Upper lobe of left lung (tissue), 6 donors: ENCODE measurements around the gene EYA4. TPM values are rescaled to one million over a fixed set of nuclear protein-coding genes. Genes with fewer than 3 reads are reported as not detected.
A peak's percentile ranks its signal among the peaks of the same experiment; 100 is the strongest.

Source experiments
- ATAC-seq, 2 donors: fragments of 200-7000 bp; cut with Tn5 transposase; one replicate each; pipeline ENCODE4 v1.9.1; 2022; ENCODE audit warnings: mild to moderate bottlenecking in 2 of 2, moderate library complexity in 2 of 2; ENCODE audit not compliant: low FRiP score in 2 of 2
- DNase-seq, 2 donors: peaks; one replicate each; pipeline ENCODE4 v3.0.0-alpha.2; 2019 to 2020
- H3K27ac ChIP-seq, 4 donors: fragments of 200-600 bp; sonication (generic); one replicate each; pipeline ENCODE4 v1.5.1; 2016 to 2019
- H3K27me3 ChIP-seq, 4 donors: fragments of 200-600 bp; sonication (generic); one replicate each; pipeline ENCODE4 v1.5.1; 2017 to 2019
- H3K36me3 ChIP-seq, 4 donors: fragments of 200-600 bp; sonication (generic); one replicate each; pipeline ENCODE4 v1.5.1; 2016 to 2019
- H3K4me1 ChIP-seq, 4 donors: fragments of 200-600 bp; sonication (generic); one replicate each; pipeline ENCODE4 v1.5.1; 2018 to 2019
- H3K4me3 ChIP-seq, 4 donors: fragments of 200-600 bp; sonication (generic); one replicate each; pipeline ENCODE4 v1.5.1; 2017 to 2019; ENCODE audit warnings: mild to moderate bottlenecking in 2 of 4, moderate library complexity in 1 of 4
- H3K9me3 ChIP-seq, 4 donors: fragments of 200-600 bp; sonication (generic); one replicate each; pipeline ENCODE4 v1.5.1; 2018 to 2019
- EP300 ChIP-seq, 4 donors: sonication (generic); formaldehyde crosslinking; IDR thresholded peaks; one replicate each; pipeline ENCODE4 v1.5.1; 2017; ENCODE audit warnings: antibody characterized with exemption in 4 of 4, control low read depth in 2 of 4
- POLR2A ChIP-seq, 4 donors: fragments of 450-650 bp; IDR thresholded peaks; one replicate each; pipeline ENCODE4 v1.5.1; 2016 to 2017; ENCODE audit warnings: antibody characterized with exemption in 4 of 4, mild to moderate bottlenecking in 2 of 4
- POLR2AphosphoS5 ChIP-seq, 2 donors: sonication (generic); formaldehyde crosslinking; IDR thresholded peaks; one replicate each; pipeline ENCODE4 v1.5.1; 2017; ENCODE audit warnings: antibody characterized with exemption in 2 of 2
- WGBS, 2 donors: methylation state at CpG; one replicate each; pipeline ENCODE4 v1.1.5; 2017 to 2018; 5-methylcytosine and 5-hydroxymethylcytosine counted together
- total RNA-seq, 6 donors: library from RNA; depleted of rRNA in 4 of 6; stranded (reverse); fragments of >200 nt in 4 of 6; gene quantifications; one replicate each; pipeline versions ENCODE4 v1.1.0 to v1.2.1, GENCODE V29; 2016 to 2021
- TF ChIP-seq, protein P1 (sequence below), 6 experiments: fragments of 450-650 bp in 4 of 6; fragments of 200-600 bp in 2 of 6; sonication (generic) in 2 of 6; IDR thresholded peaks; one replicate each; pipeline ENCODE4 v1.5.1; 2016 to 2019; ENCODE audit warnings: antibody characterized with exemption in 6 of 6
- donor health status: DM: no; HTN: no; CAD: no; lungs with moderate emphysema.
- donor health status: DM: no; HTN: yes; CAD: no; lungs with severe emphysema.

The EYA4 gene
- total RNA-seq, 6 donors from 2014 or later = 1.0 to 8.9 (median 4.2) TPM

DNA sequence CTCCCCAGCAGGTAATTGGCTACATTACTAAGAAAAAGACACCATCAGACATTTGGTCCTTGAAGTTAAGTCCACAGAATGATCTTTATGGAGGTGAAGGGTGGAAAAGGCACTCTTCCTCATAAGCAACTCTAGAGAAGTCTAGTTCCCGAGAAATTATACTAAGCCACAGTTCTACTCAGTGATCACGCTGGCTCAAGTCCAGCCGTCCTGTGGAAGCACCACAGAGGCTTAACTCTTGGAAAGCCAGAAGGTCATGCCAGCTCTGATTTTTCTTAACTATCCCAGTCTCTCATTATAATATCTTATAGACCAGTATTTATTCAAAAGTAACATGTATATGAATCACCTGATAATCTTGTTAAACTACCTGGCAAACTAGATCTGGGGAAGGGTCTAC lies 258.5 kb downstream of the EYA4 start:
- 77 to 82% methylated on average over 3 of the region's 3 CpGs for WGBS, 2 donors
- H3K27me3 ChIP-seq = no peaks in the 10 kb centered on the region

DNA sequence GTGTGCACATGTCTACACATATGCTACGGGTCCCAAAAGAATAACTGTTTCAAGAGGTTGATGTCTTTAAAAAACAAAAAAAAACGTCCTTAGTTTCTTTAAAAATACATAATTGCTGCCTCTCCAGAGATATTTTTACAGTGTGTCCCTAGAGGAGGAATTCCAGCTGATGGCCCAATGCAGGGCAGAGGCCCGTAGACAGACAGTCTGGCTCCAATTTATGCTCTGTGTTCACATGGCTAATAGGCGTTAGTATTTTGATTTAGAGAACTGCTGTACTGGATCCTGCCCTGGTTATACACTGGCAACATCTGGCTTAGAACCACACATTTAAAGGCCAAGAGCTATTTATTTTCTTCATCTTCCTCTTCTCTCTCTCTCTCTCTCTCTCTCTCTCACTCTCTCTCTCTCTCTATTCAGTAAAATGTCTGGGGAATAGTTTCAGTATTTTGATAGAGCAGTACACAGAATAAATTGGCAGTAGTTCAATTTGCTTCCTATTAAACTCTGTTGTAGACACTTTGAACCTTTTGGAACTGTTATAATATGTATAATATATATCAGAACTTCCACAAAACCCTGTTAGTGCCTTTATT lies 260.6 kb downstream of the EYA4 start:
- no peak overlapping the region for H3K27ac ChIP-seq
- no peak for TF ChIP-seq POLR2A (IDR thresholded peaks at IDR 0.05)
- no peak for TF ChIP-seq POLR2AphosphoS5 (IDR thresholded peaks at IDR 0.05)
- no peak for TF ChIP-seq EP300 (IDR thresholded peaks at IDR 0.05)
- TF ChIP-seq, protein P1, sequence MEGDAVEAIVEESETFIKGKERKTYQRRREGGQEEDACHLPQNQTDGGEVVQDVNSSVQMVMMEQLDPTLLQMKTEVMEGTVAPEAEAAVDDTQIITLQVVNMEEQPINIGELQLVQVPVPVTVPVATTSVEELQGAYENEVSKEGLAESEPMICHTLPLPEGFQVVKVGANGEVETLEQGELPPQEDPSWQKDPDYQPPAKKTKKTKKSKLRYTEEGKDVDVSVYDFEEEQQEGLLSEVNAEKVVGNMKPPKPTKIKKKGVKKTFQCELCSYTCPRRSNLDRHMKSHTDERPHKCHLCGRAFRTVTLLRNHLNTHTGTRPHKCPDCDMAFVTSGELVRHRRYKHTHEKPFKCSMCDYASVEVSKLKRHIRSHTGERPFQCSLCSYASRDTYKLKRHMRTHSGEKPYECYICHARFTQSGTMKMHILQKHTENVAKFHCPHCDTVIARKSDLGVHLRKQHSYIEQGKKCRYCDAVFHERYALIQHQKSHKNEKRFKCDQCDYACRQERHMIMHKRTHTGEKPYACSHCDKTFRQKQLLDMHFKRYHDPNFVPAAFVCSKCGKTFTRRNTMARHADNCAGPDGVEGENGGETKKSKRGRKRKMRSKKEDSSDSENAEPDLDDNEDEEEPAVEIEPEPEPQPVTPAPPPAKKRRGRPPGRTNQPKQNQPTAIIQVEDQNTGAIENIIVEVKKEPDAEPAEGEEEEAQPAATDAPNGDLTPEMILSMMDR (IDR thresholded peaks at IDR 0.05) = no peak
- no peak for ATAC-seq

More for the DNA sequence above, 258.5 kb downstream of the EYA4 start:
- no peak overlapping the region for H3K27ac ChIP-seq
- ATAC-seq (no peak), DNase-seq (no peak)
- H3K4me3 ChIP-seq = no peak overlapping the region
- no peaks in the 10 kb centered on the region for H3K4me1 ChIP-seq
- H3K9me3 ChIP-seq = no peaks in the 10 kb centered on the region
- no peaks in the 10 kb centered on the region for H3K36me3 ChIP-seq
- TF ChIP-seq POLR2AphosphoS5 (IDR thresholded peaks at IDR 0.05) = no peak
- no peak for TF ChIP-seq EP300 (IDR thresholded peaks at IDR 0.05)
- TF ChIP-seq, protein P1 (IDR thresholded peaks at IDR 0.05) = no peak
- no peak for TF ChIP-seq POLR2A (IDR thresholded peaks at IDR 0.05)

DNA sequence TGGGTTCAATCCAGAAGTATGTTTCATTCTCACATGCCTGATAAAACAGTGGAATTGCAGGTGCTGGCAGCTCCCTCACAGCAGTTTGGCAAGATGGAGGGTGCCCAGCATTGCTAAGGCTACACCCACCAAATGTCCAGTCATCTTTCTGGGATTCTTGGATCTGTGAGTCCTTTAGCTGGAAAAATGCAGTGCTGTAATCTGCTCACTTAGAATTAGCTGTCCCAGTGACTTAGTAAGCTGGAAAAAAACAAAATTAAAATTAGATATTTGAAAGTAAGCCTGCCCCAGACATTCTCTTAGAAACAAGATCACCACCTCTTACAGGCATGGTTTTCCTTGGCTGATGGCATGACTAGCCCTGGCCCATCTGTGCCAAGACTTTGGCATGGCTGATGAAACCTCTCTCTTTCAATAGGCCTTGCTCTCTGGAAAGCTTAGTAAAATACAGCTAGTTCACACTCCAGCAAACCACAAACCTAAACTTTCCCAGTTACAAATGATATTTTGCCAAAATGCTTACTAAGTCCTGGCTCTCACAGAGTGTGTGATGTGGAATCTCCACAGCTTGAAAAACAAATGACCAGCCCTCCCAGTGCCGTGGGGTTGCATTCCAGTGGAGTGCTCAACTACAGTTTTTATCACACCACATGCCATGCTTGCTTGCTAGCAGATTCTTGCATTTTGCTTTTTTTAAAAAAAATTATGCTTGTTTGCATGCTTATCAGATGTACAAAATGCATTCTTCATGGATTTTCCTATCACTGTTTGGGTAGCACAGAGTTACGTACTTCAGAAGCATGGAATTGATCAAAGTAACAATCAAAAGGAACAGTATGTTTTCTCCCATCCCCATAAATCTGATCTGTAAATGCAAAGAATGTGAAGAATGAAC lies 261.5 kb downstream of the EYA4 start:
- H3K9me3 ChIP-seq = no peaks in the 10 kb centered on the region
- peak overlapping the region in 2 of 4 donors; percentile 15 to 33 for H3K27ac ChIP-seq
- no peaks in the 10 kb centered on the region for H3K27me3 ChIP-seq
- H3K4me1 ChIP-seq = no peaks in the 10 kb centered on the region
- TF ChIP-seq, protein P1 (IDR thresholded peaks at IDR 0.05) = no peak
- no peak for TF ChIP-seq EP300 (IDR thresholded peaks at IDR 0.05)
- TF ChIP-seq POLR2AphosphoS5 (IDR thresholded peaks at IDR 0.05) = no peak
- no peak for TF ChIP-seq POLR2A (IDR thresholded peaks at IDR 0.05)
- ATAC-seq (peak in 1 of 2 donors; percentile 81), DNase-seq (no peak)
- no peak overlapping the region for H3K4me3 ChIP-seq
- WGBS, 2 donors = 60 to 67% methylated on average over 2 of the region's 2 CpGs
- H3K36me3 ChIP-seq = no peaks in the 10 kb centered on the region

More for the DNA sequence above, 260.6 kb downstream of the EYA4 start:
- no peak for DNase-seq
- no peaks in the 10 kb centered on the region for H3K9me3 ChIP-seq
- no peak overlapping the region for H3K4me3 ChIP-seq
- no peaks in the 10 kb centered on the region for H3K4me1 ChIP-seq
- H3K36me3 ChIP-seq = no peaks in the 10 kb centered on the region
- H3K27me3 ChIP-seq = no peaks in the 10 kb centered on the region
- 62 to 63% methylated on average over 4 of the region's 4 CpGs for WGBS, 2 donors

DNA sequence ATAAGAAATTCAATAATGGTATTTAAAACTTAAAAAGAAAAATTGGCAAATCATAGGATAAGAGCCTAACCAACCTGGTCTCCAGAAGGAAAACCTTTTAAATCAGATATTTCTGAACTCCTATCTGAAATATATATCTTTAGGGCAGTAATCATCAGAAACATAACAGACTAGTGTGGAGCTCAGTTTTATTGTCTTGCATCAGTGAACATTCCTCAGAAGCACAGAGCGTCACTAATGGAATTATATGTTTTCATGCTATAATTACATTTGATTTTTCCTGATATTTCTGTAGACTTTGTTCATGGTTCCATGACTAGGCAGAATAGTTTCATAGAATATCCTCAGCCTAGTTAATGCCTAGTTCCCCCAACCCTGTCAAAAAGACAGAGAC lies 262.2 kb downstream of the EYA4 start:
- Histone ChIP-seq H3K27me3 (no peaks in the 10 kb centered on the region), H3K9me3 (no peaks in the 10 kb centered on the region), H3K27ac (no peak overlapping the region), H3K4me1 (no peaks in the 10 kb centered on the region), H3K36me3 (no peaks in the 10 kb centered on the region), H3K4me3 (no peak overlapping the region)
- no peak for DNase-seq
- TF ChIP-seq POLR2A (IDR thresholded peaks at IDR 0.05) (no peak), POLR2AphosphoS5 (IDR thresholded peaks at IDR 0.05) (no peak), EP300 (IDR thresholded peaks at IDR 0.05) (no peak)
- TF ChIP-seq, protein P1 (IDR thresholded peaks at IDR 0.05) = no peak
- ATAC-seq = no peak
- 90 to 94% methylated on average over 1 of the region's 1 CpG for WGBS, 2 donors
